Fibroblast of pulmonary artery (primary cell): ENCODE results near the gene ARL5A.
A peak's percentile ranks its signal among the peaks of the same experiment; 100 is the strongest.

Experiments used
- DNase-seq: peaks from one replicate; pipeline ENCODE4 v3.0.0-alpha.2; 2010; ENCODE audit warnings: low read depth
- H3K4me3 ChIP-seq: replicated peaks from 2 replicates; pipeline ENCODE4 v1.5.1; 2011; ENCODE audit warnings: low read depth, mild to moderate bottlenecking, control low read depth, low read length, moderate library complexity
- CTCF ChIP-seq: IDR thresholded peaks from 2 replicates; pipeline ENCODE4 v1.5.1; 2011; ENCODE audit warnings: mild to moderate bottlenecking, control low read depth, low read length, inconsistent platforms; ENCODE audit errors: missing control alignments

The ARL5A gene

GRCh38 chr2:151766437-151767153, 61.6 kb downstream of the ARL5A start:
- H3K4me3 ChIP-seq: no peak overlapping the region
- DNase-seq: peak; percentile 11
- no peak for TF ChIP-seq CTCF

GRCh38 chr2:151765760-151766410, 62.3 kb downstream of the ARL5A start:
- no peak overlapping the region for H3K4me3 ChIP-seq
- no peak for TF ChIP-seq CTCF
- no peak for DNase-seq

GRCh38 chr2:151762694-151763093, 65.5 kb downstream of the ARL5A start:
- no peak for TF ChIP-seq CTCF
- no peak for DNase-seq
- H3K4me3 ChIP-seq: no peak overlapping the region

- DNase-seq: no peak
- H3K4me3 ChIP-seq: no peak overlapping the region
- no peak for TF ChIP-seq CTCF
Observed at GRCh38 chr2:151761687-151762086, 66.5 kb downstream of the ARL5A start.

- TF ChIP-seq CTCF: no peak
- DNase-seq: no peak
- no peak overlapping the region for H3K4me3 ChIP-seq
Observed at GRCh38 chr2:151761193-151761592, 67.0 kb downstream of the ARL5A start.

GRCh38 chr2:151760139-151760650, 68.0 kb downstream of the ARL5A start:
- peak; percentile 26 for DNase-seq
- no peak overlapping the region for H3K4me3 ChIP-seq
- no peak for TF ChIP-seq CTCF
